GM21717 (cell line): ENCODE data around the gene TRPV5.

Experiments
- ATAC-seq: cut with Tn5 transposase; IDR thresholded peaks from one replicate; pipeline ENCODE4 v1.9.1; 2021; ENCODE audit warnings: mild to moderate bottlenecking, moderate library complexity; ENCODE audit not compliant: unreplicated experiment

The TRPV5 gene

GRCh38 chr7:142887282-142888015, 46.1 kb downstream of the TRPV5 start:
- ATAC-seq, result no peak

GRCh38 chr7:142886866-142887265, 46.7 kb downstream of the TRPV5 start:
- ATAC-seq, result no peak

GRCh38 chr7:142885311-142886230, 48.0 kb downstream of the TRPV5 start, which contains the start of gene TRPV6:
Gene TRPV6 (minus strand): TSS chr7:142885745.
- no peak for ATAC-seq

- ATAC-seq, result no peak
Measured at GRCh38 chr7:142884286-142884640, 49.3 kb downstream of the TRPV5 start.

GRCh38 chr7:142883571-142884285, 49.8 kb downstream of the TRPV5 start:
- no peak for ATAC-seq

- ATAC-seq, result no peak
Measured at GRCh38 chr7:142883145-142883544, 50.4 kb downstream of the TRPV5 start.

GRCh38 chr7:142882338-142882678, 51.2 kb downstream of the TRPV5 start:
- no peak for ATAC-seq

GRCh38 chr7:142881586-142882337, 51.8 kb downstream of the TRPV5 start:
- ATAC-seq, result no peak

- peak; percentile 58 for ATAC-seq
Measured at GRCh38 chr7:142880876-142881505, 52.6 kb downstream of the TRPV5 start.

GRCh38 chr7:142879060-142879459, 54.5 kb downstream of the TRPV5 start:
- ATAC-seq, result no peak

GRCh38 chr7:142878315-142878714, 55.2 kb downstream of the TRPV5 start:
- no peak for ATAC-seq

GRCh38 chr7:142876991-142877910, 56.3 kb downstream of the TRPV5 start:
- ATAC-seq, result no peak

- ATAC-seq, result no peak
Measured at GRCh38 chr7:142876236-142876960, 57.1 kb downstream of the TRPV5 start.

- no peak for ATAC-seq
Measured at GRCh38 chr7:142875456-142875855, 58.1 kb downstream of the TRPV5 start.

GRCh38 chr7:142874837-142875236, 58.7 kb downstream of the TRPV5 start:
- no peak for ATAC-seq

GRCh38 chr7:142874409-142874808, 59.1 kb downstream of the TRPV5 start:
- ATAC-seq, result no peak

- ATAC-seq, result no peak
Measured at GRCh38 chr7:142873871-142874270, 59.7 kb downstream of the TRPV5 start.

GRCh38 chr7:142873281-142873784, 60.2 kb downstream of the TRPV5 start:
- no peak for ATAC-seq
